Activated T-cell treated with anti-CD3 and anti-CD28 coated beads for 24 hours (primary cell): ENCODE results near the gene NLGN2.
"Not testable (repeated sequence)": the region's sequence is repeated elsewhere in the genome, so short reads cannot be mapped to it uniquely, and the experiment has no call there.

Experiments used
- DNase-seq: peaks from one replicate; pipeline ENCODE4 v3.0.0-alpha.2; 2020; ENCODE audit warnings: low read depth

NLGN2 gene

DNA sequence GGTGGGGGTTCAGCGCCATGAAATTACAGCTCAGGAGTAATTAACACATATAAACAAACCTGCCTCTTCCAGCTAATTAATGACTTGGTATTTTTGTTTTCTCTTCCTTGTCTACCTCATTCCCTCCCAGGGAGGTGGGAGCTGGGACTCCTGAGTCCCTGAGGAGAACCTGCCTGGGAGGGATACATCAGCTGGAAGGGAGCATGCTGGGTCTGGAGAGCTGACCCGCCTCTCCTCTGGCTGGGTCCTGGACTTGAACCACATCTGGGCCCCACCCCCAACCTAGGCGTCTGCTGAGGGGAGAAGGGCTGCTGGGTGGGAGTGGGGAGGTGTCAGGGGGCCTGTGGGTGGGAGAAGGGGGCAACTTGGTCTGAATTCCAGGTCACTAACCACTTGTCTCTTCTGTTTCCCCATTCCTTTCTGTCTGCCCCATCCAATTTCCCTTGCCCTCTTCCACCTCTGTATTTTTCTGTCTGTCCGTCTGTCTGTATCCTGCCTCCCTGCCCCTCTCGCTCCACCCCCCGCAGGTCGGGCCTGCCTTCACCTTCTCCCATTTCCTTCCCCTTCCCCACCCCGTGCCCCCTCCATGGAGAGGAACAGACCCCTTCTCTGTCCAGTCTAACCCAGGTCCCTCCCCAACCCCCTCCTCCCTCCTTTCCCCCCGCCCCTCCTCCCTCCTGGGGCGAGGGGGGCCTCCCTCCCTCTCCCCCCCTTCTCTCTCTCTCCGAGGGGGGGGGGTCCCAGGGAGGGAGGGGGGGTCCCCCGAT is at the start of gene NLGN2:
NLGN2 (plus strand) TSS at position 361 of the 767 bp plus-strand sequence. CDS start 411 bp downstream, outside the sequence.
- no peak for DNase-seq

DNA sequence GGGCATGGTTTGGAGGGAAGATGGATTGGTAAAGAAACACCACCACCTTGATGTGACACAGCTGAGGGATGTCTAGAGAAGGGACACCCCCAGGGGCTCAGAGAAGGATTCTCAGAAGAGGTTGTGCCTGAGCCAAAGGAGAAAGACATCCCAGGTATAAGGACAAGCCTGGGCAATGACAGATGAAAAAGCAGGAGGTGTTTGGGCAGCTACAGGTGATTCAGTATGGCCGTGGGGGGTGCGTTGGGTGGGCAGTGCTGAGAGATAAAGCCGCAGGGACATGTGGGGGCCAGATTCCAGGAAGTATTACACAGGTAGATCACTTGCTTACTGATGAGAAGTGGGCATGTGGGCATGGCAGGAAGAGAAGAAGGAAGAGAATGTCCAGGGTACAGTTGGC is 45.7 kb upstream of the NLGN2 start:
- no peak for DNase-seq

DNA sequence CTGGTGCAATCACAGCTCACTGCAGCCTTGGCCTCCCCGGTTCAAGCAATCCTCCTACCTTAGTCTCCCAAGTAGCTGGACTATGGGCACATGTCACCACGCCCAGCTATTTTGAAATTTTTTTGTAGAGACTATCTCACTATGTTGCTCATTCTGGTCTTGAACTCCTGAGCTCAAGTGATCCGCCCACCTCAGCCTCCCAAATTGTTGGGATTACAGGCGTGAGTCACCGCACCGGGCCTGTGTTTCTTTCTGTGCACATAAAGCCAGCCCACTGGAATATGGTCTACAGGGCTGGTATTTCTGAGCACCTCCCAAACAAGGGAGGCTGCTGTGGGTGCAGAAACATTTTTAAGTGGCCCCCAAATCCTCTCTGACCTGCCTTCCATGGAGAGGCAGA is 44.3 kb upstream of the NLGN2 start:
- DNase-seq, result no peak

DNA sequence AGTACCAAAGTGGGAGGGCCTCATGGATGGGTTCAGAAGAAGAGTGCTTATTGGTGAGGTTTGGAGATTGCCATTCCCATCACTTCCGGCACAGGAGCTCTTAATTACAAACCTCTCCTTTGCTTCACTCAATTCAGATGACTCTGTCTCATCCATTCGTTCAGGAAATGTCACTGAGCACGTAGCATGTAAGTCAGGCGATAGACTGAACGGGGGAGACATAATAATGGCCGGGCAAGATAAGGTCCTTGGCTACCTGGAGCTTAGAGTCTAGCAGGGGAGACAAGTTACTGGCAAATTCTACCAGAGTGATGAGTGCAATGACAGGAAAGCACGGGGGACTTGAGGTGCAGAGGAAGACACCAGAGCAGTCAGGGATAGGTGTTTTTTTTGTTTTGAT is 41.7 kb upstream of the NLGN2 start:
- not testable (repeated sequence) for DNase-seq

DNA sequence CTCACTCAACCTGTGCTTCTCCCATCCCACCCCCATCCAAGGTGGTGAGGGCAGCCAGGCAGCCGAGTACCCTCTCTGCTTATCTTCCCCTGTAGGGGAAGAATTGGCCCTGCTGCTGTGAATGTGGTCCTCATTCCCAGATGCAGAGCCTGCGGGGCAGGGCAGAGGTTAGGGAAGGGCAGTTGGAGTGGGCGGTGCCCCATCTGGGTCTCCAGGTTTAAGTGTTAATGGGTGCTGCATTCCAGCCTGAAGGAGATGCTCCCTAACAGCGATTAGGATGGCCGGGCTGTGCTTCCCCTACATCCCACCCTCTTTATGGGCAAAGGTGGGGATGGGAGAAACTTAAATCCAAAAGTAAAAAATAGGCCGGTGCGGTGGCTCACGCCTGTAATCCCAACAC is 40.6 kb upstream of the NLGN2 start:
- no peak for DNase-seq

DNA sequence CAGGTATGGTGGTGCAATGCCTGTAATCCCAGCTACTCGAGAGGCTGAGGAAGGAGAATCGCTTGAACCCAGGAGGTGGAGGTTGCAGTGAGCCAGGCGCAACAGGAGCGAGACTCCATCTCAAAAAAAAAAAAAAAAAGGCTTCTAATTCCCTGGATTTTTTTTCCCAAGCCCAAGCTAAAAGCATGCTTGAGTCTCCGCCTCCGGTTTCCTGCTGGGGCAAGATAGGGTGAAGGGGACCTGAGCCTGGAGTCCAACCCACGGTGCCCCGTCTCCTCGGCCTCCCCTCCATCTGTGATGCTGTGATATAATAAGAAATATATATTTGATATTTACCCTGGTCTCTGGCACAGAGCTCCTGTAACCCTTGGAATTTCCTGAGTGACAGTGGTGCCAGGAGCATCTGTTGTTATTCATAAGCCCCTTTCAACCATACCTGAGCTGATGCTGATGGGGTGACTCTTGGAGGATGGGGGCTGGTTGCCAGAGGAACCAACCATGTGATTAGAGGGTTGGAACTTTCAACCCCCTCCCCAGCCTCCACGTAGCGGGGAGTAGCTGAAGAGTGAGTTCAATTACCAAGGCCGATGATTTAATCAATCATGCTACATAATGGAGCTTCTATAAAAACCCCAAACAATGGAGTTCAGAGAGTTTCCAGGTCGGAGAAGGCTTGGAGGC is 39.6 kb upstream of the NLGN2 start:
- DNase-seq, result no peak

DNA sequence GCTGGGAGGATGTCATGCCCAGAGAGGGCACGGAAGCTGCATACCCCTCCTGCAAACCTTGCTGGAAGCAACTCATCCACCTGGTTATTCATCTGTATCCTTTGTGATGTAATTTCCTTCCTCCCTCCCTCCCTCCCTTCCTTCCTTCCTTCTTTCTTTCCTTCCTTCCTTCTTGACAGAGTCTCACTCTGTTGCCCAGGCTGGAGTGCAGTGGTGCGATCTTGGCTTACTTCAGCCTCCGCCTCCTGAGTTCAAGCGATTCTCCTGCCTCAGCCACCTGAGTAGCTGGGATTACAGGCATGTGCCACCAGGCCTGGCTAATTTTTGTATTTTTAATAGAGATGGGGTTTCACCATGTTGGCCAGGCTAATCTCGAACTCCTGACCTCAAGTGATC is 39.0 kb upstream of the NLGN2 start:
- not testable (repeated sequence) for DNase-seq

DNA sequence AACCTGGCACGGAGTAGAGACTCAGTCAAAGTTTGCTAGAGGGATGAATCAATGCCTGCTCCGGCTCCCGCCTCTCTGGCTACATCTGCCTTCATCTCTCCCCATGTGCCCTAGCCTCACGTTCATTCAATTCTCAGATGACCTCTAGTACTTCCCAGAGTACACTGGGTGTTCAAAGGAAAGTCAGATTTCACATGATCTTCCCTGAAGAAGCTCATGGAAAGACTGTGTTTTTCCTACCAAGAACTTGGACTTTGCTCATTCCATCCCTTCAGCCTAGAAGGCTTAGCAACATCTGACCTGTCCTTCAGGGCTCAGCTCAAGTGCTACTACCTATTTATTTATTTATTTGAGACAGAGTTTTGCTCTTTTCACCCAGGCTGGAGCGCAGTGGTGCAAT is 37.8 kb upstream of the NLGN2 start:
- no peak for DNase-seq

DNA sequence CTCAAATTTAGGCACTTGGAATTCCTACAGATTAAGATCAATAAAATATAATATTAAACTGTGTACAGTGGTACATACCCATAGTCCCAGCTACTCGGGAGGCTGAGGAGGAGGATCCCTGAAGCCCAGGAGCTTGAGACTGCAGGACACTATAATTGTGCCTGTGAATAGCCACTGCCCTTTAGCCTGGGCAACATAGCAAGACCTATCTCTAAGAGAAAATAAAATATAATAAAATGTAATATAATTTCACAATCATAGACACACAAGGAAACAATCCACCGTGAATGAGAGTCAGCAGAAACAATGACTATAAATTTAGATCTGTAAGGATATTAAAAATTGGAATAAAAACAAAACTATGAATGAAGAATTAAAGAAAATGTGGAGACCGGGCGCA is 36.8 kb upstream of the NLGN2 start:
- DNase-seq, result no peak

DNA sequence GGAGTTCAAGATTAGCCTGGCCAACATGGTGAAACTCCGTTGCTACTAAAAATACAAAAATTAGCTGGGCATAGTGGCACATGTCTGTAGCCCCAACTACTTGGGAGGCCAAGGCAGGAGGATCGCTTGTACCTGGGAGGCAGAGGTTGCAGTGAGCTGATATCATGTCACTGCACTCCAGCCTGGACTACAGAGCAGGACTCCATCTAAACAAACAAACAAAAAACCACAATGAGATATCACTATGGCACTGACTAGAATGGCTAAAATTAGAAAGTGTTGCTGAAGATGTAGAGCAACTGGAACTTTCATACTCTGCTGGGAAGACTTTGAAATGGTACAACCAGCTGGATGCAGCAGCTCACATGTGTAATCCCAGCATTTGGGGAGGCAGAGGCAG is 33.3 kb upstream of the NLGN2 start:
- no peak for DNase-seq

DNA sequence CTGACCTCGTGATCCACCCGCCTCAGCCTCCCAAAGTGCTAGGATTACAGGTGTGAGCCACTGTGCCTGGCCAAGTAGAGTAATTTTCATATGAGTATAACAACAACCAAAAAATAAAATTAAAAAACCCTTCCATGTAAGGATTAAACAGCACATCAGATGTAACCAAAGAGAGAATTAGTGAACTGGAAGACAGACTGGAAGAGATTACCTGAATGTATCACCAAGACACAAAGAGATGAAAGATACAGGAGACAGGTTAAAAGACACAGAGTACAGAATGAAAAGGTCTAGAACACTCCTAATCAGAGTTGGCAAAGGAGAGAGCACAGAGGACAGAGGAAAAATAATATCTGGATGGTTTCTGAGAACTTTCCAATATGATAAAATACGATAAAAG is 28.5 kb upstream of the NLGN2 start:
- no peak for DNase-seq

DNA sequence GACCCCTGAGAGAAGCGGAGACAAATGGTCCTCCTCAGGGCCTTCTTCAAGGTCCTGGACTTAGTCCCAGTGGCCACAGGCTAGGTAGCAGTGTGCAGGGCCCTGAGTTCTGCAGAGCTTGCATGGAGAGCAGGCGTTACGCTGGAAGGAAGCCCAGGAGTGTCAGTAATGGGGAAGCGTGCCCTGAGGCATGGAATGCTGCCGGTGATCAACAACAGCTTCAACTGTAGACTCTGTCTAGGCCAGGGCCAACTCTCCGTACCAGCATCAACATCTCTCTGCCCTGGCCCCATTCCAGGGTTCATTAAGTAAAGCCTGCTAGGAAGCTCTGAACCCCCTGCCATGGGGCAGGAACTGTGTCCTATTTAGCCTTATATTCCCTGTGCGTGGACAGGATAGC is 27.3 kb upstream of the NLGN2 start:
- no peak for DNase-seq

DNA sequence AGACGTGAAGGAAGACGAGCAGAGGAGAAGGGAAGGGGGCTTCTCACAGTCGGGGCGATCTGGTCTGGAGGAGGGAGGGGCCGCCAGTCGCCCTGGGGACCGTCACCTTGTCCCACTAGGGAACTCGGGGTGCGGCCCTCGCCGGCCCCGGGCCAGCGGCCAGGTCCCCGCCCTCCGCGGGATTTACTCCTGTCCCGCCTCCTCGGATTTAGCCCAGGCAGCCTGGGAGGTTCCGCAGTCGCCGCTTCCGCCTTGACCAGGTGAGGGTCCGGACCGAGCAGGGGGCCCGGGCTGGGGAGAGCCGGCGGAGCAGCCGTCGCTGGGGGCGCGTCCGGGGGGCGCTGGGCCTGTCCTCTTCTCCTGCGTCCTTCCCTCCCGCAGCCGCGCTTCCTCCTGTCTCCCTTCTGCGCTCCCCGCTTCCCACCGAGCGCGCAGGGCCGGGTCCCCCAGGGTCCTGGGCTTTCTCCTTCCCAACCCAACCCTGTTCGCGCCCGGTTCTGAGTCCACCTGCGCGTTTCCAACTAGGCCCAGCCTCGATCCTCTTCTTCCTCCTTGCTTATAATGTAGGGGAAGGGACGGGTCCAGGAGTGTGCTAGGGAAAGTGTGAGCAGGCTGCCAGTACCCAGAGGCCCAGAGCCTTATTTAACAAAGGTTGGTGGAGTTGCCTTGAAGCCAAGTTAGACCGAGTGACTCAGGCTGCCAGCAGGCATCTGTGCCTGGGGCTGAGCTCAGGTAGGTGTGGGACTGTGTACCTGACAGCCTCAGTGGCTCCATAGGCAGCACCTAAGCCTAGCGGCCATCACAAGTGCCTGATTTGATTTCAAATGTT is 26.6 kb upstream of the NLGN2 start, which contains the start of gene TNK1:
TNK1 (plus strand) TSS at position 235 of the 829 bp plus-strand sequence. CDS start 1,838 bp downstream, outside the sequence.
- no peak for DNase-seq

DNA sequence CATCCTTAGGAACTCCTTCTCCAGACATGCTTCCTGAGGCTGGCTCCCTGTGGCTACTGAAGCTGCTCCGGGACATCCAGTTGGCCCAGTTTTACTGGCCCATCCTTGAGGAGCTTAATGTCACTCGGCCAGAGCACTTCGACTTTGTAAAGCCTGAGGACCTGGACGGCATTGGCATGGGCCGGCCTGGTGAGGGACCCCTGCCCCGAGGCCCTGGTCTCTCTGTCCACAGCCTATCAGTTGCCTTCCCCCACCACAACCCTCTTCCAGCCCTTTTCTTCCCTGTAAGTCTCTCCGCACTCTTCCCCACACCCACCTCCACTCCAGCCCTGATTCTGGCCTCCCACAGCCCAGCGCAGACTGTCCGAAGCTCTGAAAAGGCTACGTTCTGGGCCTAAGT is 24.7 kb upstream of the NLGN2 start:
- DNase-seq, result no peak

DNA sequence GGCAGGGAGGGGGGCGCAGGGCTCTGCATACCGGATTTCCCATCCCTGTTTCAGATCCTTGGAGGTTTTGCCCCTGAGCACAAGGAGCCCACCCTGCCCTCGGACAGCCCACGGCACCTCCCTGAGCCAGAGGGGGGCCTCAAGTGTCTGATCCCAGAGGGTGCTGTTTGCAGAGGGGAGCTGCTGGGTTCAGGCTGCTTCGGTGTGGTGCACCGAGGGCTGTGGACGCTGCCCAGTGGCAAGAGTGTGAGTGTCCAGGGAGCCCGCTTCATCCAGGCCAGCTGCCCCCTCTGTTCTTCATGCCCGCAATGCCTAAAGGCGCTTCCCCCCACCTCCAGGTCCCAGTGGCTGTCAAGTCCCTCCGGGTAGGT is 24.3 kb upstream of the NLGN2 start:
- no peak for DNase-seq

DNA sequence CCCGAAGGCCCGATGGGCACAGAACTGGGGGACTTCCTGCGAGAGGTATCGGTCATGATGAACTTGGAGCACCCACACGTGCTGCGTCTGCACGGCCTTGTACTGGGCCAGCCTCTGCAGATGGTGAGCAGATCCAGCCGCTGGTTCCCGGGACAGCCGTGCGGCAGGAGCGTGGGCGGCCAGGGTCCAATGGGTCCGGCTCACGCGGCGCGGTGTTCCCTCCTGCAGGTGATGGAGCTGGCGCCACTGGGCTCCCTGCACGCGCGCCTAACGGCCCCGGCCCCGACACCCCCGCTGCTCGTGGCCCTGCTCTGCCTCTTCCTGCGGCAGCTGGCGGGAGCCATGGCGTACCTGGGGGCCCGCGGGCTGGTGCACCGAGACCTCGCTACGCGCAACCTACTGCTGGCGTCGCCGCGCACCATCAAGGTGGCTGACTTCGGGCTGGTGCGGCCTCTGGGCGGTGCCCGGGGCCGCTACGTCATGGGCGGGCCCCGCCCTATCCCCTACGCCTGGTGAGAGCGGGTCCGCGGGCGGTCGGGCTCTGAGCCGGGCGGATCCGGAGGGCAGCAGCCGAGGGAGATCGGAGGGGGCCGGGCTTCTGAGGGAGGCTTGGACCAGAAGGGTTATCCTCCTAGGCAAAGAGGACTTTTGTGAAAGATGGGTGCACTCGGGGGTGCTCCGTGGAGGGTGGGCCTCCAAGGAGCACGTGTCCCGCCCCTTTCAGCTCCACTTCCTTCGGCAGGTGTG is 23.7 kb upstream of the NLGN2 start:
- DNase-seq, result peak; percentile 71

DNA sequence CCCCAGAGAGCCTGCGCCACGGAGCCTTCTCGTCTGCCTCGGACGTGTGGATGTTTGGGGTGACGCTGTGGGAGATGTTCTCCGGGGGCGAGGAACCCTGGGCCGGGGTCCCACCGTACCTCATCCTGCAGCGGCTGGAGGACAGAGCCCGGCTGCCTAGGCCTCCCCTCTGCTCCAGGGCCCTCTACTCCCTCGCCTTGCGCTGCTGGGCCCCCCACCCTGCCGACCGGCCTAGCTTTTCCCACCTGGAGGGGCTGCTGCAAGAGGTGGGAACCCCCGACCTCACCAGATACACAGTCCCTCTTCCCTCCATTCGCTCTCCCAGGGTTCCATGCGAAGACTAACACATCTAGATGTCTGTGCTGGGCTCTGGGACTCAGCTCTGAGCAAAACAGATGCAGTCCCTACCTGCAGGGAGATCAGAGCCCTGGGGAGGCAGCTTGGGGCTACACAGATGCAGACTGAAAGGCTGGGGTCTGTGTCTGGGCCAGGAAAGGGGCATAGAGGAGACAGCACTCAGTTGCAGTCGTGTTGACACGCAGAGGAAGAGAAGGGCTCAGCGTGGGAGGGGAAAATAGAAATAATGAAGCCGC is 23.1 kb upstream of the NLGN2 start:
- no peak for DNase-seq

DNA sequence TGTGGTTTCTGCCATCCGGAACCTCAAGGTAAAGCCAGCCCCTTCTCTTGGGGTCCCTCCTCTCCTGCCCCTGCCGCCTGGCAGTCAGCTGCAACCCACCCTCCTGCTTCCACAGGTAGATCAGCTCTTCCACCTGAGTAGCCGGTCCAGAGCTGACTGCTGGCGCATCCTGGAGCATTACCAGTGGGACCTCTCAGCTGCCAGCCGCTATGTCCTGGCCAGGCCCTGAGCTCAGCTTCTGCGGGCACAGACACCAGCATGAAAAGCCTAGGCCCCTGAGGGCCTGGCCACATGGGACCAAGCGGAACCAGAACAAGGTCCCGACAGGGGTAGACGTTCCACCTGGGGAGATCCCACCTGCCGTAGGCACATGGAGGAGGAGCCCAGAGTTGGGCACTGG is 18.8 kb upstream of the NLGN2 start:
- DNase-seq, result no peak

DNA sequence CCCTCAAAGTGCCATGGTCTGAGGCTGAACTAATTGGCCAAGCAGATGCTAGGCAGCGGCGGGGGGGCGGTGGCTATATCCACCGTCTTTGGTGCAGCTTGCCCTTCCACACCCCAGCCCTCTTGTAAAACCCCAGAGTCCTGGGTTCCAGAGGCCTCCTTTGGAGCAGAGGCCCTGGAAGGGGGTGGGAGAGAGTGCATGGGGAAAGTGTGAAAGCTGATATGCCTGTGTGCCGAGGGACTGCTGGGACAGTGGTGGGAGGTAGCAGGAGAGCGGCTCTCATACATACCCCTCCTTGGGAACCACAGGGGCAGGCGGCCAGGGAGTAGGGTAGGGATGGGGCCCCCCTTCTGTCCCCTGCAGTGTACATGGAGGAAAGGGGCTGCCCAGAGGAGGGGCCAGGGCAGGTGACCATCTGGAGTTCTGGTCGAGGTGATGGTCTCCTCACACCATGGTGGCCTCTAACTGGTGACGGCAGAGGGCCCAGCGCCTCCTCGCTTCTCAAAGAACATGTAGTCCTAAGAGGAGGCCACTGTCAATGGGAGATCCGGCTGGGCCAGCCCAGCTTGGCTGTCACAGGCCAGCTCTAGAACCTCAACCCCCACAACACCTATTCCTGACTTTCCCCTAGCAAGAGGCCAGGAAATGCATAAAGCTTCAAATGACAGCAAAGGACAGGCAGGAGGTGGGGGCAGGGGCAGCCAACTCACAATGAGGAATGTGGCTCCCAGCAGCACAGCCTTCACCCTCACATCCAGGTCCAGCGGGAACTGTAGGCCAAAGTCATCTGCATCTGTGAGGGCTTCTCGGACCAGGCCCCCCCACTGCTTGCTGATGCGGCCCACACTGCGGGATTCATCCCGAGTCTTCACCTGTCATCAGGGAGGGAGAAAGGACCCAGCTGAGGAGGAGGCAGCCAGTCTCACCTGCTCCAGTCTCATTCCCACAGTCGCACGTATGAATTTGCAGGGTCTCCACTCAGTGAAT is 17.4 kb upstream of the NLGN2 start:
- no peak for DNase-seq

DNA sequence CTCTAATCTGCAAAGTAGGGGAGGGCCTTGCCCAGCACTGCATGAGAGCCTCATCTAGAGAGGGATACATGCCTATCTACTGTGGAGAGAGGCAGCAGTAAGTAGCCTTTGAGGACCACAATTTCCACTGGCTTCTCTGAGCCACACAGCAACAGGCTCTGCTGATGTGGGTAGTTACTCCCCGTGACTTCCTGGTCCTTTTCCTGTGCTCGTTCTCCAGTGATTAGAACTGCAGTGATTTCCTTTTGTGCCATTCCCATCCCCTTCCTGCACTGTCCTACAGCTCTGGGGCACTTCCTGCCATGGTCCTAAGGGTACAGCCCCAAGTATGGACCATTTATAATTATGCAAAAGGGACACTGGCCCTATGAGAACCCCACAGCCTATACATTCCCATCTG is 16.3 kb upstream of the NLGN2 start:
- DNase-seq, result no peak
